IMR-90 (cell line): ENCODE results near the gene BRINP1. TPM values are rescaled to one million over a fixed set of nuclear protein-coding genes. Genes with fewer than 3 reads are reported as not detected.

ENCODE experiments used
- ATAC-seq: fragments of 200-7000 bp; cut with Tn5 transposase; 2 replicates; pipeline ENCODE4 v1.9.1; 2020; ENCODE audit warnings: low read depth, mild to moderate bottlenecking, moderate library complexity
- BruUV-seq: library from RNA; stranded (reverse); fragments of 400-500 nt; replicated peaks from 2 replicates; lab custom pipeline; 2021; lab: Mats Ljungman, UMichigan
- CTCF ChIA-PET: fragments of 300-600 bp; formaldehyde crosslinking; extraction: SDS; loops from one replicate; lab custom pipeline; 2021; ENCODE audit warnings: antibody characterized with exemption; lab: Yijun Ruan, JAX
- POLR2A ChIA-PET: fragments of 300-600 bp; sonication (Branson Sonifier 250); formaldehyde crosslinking; loops from one replicate; lab custom pipeline; 2022; ENCODE audit warnings: antibody characterized with exemption; ENCODE audit not compliant: unreplicated experiment; lab: Charles Lee
- DNase-seq: peaks from one replicate; pipeline ENCODE4 v3.0.0; 2013
- H2AFZ ChIP-seq: replicated peaks from 2 replicates; pipeline ENCODE3; 2013; ENCODE audit warnings: low read length, mild to moderate bottlenecking; ENCODE audit not compliant: poor library complexity
- H2AK5ac ChIP-seq: 2 replicates; pipeline ENCODE4 v1.6.1; 2013; ENCODE audit warnings: low read depth, low read length, inconsistent platforms
- H2AK9ac ChIP-seq: replicated peaks from 2 replicates; pipeline ENCODE3; 2013; ENCODE audit warnings: mild to moderate bottlenecking, low read depth, low read length, moderate library complexity; ENCODE audit not compliant: poor library complexity
- H2BK120ac ChIP-seq: 2 replicates; pipeline ENCODE4 v1.6.1; 2013; ENCODE audit warnings: low read depth, low read length, inconsistent platforms
- H2BK15ac ChIP-seq: 3 replicates; pipeline ENCODE4 v1.6.1; 2013; ENCODE audit warnings: low read depth, low read length, inconsistent platforms
- H2BK20ac ChIP-seq: 2 replicates; pipeline ENCODE4 v1.6.1; 2013; ENCODE audit warnings: low read depth, mild to moderate bottlenecking, inconsistent platforms, low read length, moderate library complexity
- H2BK5ac ChIP-seq: 2 replicates; pipeline ENCODE4 v1.6.1; 2013; ENCODE audit warnings: mild to moderate bottlenecking, low read depth, low read length, inconsistent platforms; ENCODE audit not compliant: poor library complexity, severe bottlenecking
- H3K14ac ChIP-seq: replicated peaks from 2 replicates; pipeline ENCODE4 v1.6.1; 2013; ENCODE audit warnings: low read depth, low read length, inconsistent platforms
- H3K18ac ChIP-seq: 2 replicates; pipeline ENCODE4 v1.6.1; 2013; ENCODE audit warnings: low read depth, low read length, control low read depth
- H3K23ac ChIP-seq: 2 replicates; pipeline ENCODE4 v1.6.1; 2013; ENCODE audit warnings: low read depth, low read length, inconsistent platforms
- H3K27ac ChIP-seq: 2 replicates; pipeline ENCODE4 v1.5.1; 2013; ENCODE audit warnings: mild to moderate bottlenecking, control low read depth, low read length; ENCODE audit not compliant: insufficient read depth
- H3K27me3 ChIP-seq: 2 replicates; pipeline ENCODE4 v1.6.1; 2013; ENCODE audit warnings: low read length; ENCODE audit not compliant: control insufficient read depth, insufficient read depth
- H3K36me3 ChIP-seq: 2 replicates; pipeline ENCODE4 v1.6.1; 2013; ENCODE audit warnings: low read length, mixed read lengths; ENCODE audit not compliant: control insufficient read depth, insufficient read depth
- H3K4ac ChIP-seq: 2 replicates; pipeline ENCODE4 v1.6.1; 2013; ENCODE audit warnings: low read depth, low read length, inconsistent platforms
- H3K4me1 ChIP-seq: 2 replicates; pipeline ENCODE4 v1.6.1; 2013; ENCODE audit warnings: low read length, mixed read lengths; ENCODE audit not compliant: control insufficient read depth, insufficient read depth
- H3K4me2 ChIP-seq: 2 replicates; pipeline ENCODE4 v1.6.1; 2013; ENCODE audit warnings: low read depth, mild to moderate bottlenecking, control low read depth, low read length, moderate library complexity
- H3K4me3 ChIP-seq: 2 replicates; pipeline ENCODE4 v1.5.1; 2013; ENCODE audit warnings: low read depth, mild to moderate bottlenecking, control low read depth, low read length, moderate library complexity; ENCODE audit not compliant: insufficient read depth
- H3K56ac ChIP-seq: 2 replicates; pipeline ENCODE4 v1.6.1; 2013; ENCODE audit warnings: low read length, inconsistent platforms; ENCODE audit not compliant: insufficient read depth; ENCODE audit errors: extremely low read depth
- H3K79me1 ChIP-seq, 2 experiments: 2 replicates each; pipeline ENCODE4 v1.6.1; 2013; ENCODE audit warnings: low read length in 2 of 2, inconsistent platforms in 1 of 2, low read depth in 1 of 2
- H3K9ac ChIP-seq: 2 replicates; pipeline ENCODE4 v1.6.1; 2013; ENCODE audit warnings: low read depth, low read length, control low read depth
- H3K9me1 ChIP-seq: 2 replicates; pipeline ENCODE4 v1.6.1; 2013; ENCODE audit warnings: low read length, inconsistent platforms; ENCODE audit not compliant: insufficient read depth
- H3K9me3 ChIP-seq: 2 replicates; pipeline ENCODE4 v1.6.1; 2013; ENCODE audit warnings: low read length; ENCODE audit not compliant: control insufficient read depth, insufficient read depth
- H4K20me1 ChIP-seq: 2 replicates; pipeline ENCODE4 v1.6.1; 2013; ENCODE audit warnings: low read length, inconsistent platforms; ENCODE audit not compliant: insufficient read depth
- H4K5ac ChIP-seq: 2 replicates; pipeline ENCODE4 v1.6.1; 2013; ENCODE audit warnings: mild to moderate bottlenecking, low read depth, low read length, control low read depth
- H4K8ac ChIP-seq, 2 experiments: 2 replicates each; pipeline ENCODE4 v1.6.1; 2013; ENCODE audit warnings: low read depth in 2 of 2, low read length in 2 of 2, control low read depth in 1 of 2, inconsistent platforms in 1 of 2
- H4K91ac ChIP-seq: 2 replicates; pipeline ENCODE4 v1.6.1; 2013; ENCODE audit warnings: low read depth, low read length, inconsistent platforms; ENCODE audit not compliant: insufficient read depth
- ELK1 ChIP-seq: fragments of 150-350 bp; IDR thresholded peaks from 2 replicates; pipeline ENCODE4 v1.6.1; 2016; ENCODE audit warnings: low read depth, mild to moderate bottlenecking, low read length, moderate library complexity, borderline replicate concordance
- NFE2L2 ChIP-seq: fragments of 150-350 bp; IDR thresholded peaks from 2 replicates; pipeline ENCODE4 v1.6.1; 2016; ENCODE audit warnings: low read depth, mild to moderate bottlenecking, low read length
- RFX5 ChIP-seq: IDR thresholded peaks from 2 replicates; pipeline ENCODE4 v1.8.0; 2012; ENCODE audit warnings: low read depth, mild to moderate bottlenecking, low read length, moderate library complexity
- WGBS, 2 experiments: methylation state at CpG; one replicate each; pipeline versions ENCODE4 v1.1.5 to v1.1.7; 2013; ENCODE audit warnings: missing lambda C conversion rate in 2 of 2; ENCODE audit not compliant: insufficient read length in 1 of 2; ENCODE audit errors: extremely low coverage in 2 of 2; 5-methylcytosine and 5-hydroxymethylcytosine counted together
- dilution Hi-C: fragments of 300-500 bp; cut with HindIII; formaldehyde crosslinking; loops from one replicate; pipeline ENCODE4 v1.14.3; 2018; ENCODE audit warnings: low sequenced_read_pairs; ENCODE audit not compliant: unreplicated experiment
- in situ Hi-C: fragments of 300-500 bp; cut with MboI; formaldehyde crosslinking; loops from 3 replicates; pipeline ENCODE4 v1.14.3; 2019; ENCODE audit warnings: low sequenced_read_pairs, inconsistent platforms, mixed read lengths
- intact Hi-C: fragments of 100-400 bp; cut with micrococcal nuclease; formaldehyde crosslinking; loops from 2 replicates; pipeline ENCODE4 v1.10.0; 2022
- polyA plus RNA-seq, 3 experiments: library from polyadenylated mRNA; depleted of rRNA; stranded (reverse); fragments of >200 nt; gene quantifications; 2 replicates each; pipeline ENCODE4 v1.2.3, GENCODE V29; 2012; ENCODE audit warnings: low replicate concordance in 1 of 3
- total RNA-seq: library from RNA; depleted of rRNA; stranded (reverse); fragments of >200 nt; gene quantifications from 2 replicates; pipeline ENCODE4 v1.2.3, GENCODE V29; 2012
- TF ChIP-seq, protein P1 (sequence below): fragments of 150-350 bp; IDR thresholded peaks from 2 replicates; pipeline ENCODE4 v1.6.1; 2017; ENCODE audit warnings: mild to moderate bottlenecking, antibody characterized with exemption, low read length, low read depth

Gene BRINP1
- total and polyA plus RNA-seq, 2 of the 4 experiments (the other 2 are of a cell fraction) = under 0.01 TPM; not detected in 1

DNA sequence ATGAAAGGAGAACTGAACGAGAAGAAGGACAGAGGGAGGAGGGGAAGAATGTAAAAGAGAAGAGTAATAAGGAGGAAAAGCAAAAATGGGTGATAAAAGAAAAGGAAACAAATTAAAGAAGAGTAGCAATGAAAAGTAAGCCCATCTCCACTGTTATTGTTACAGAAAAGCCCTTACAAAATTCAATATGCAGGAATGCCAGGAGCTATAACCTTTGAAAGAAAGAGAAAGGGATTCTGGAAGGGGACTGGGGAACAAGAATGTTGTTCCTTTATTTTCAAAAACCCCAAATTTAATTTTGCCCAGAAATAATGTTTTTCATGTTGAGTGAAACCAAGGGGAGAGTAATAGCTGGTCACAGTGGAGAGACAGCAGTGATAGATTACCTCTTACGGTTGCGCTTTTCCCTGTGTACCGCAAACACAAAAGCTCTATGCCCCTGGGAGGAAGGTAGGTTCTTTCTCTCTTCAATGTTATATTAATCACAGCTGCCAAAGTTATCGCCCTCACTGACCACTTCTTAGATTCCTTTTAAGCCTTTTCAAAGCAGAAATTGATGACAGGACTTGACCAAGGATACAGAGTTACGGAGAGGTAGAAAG, 86.7 kb downstream of the BRINP1 start:
- Histone ChIP-seq H3K56ac (no peak overlapping the region), H4K91ac (no peak overlapping the region), H3K4me3 (no peak overlapping the region), H2AK9ac (no peak overlapping the region), H3K9me1 (no peaks in the 10 kb centered on the region), H2BK15ac (no peak overlapping the region), H3K4me2 (no peak overlapping the region), H4K8ac (no peak overlapping the region), H3K18ac (no peak overlapping the region), H4K5ac (no peak overlapping the region), H3K9ac (no peak overlapping the region), H3K36me3 (no peaks in the 10 kb centered on the region), H2BK120ac (no peak overlapping the region), H3K4ac (no peak overlapping the region), H3K9me3 (peaks cover 12% of the 10 kb centered on the region), H3K14ac (no peak overlapping the region), H3K23ac (no peak overlapping the region), H3K27me3 (no peaks in the 10 kb centered on the region), H2AK5ac (no peak overlapping the region), H4K20me1 (no peaks in the 10 kb centered on the region), H2AFZ (no peak overlapping the region), H3K79me1 (no peaks in the 10 kb centered on the region), H2BK20ac (no peak overlapping the region), H3K27ac (no peak overlapping the region), H2BK5ac (no peak overlapping the region), H3K4me1 (no peaks in the 10 kb centered on the region)
- TF ChIP-seq RFX5 (no peak), NFE2L2 (no peak), ELK1 (no peak)
- TF ChIP-seq, protein P1, sequence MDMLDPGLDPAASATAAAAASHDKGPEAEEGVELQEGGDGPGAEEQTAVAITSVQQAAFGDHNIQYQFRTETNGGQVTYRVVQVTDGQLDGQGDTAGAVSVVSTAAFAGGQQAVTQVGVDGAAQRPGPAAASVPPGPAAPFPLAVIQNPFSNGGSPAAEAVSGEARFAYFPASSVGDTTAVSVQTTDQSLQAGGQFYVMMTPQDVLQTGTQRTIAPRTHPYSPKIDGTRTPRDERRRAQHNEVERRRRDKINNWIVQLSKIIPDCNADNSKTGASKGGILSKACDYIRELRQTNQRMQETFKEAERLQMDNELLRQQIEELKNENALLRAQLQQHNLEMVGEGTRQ = no peak
- BruUV-seq = no TSS peak
- ATAC-seq (no peak), DNase-seq (no peak)
- CTCF ChIA-PET = no interaction called here
- POLR2A ChIA-PET = no interaction called here
- dilution Hi-C loops (no loop called here), intact Hi-C loops (no loop called here), in situ Hi-C loops (no loop called here)
- no CpG with 5 or more reads among the region's 6 CpGs for WGBS, 2 experiments
